IPS DF 4.7 (cell line): Measurements from ENCODE around the gene ZNF784.

Source experiments
- DNase-seq: peaks from one replicate; pipeline ENCODE4 v3.0.0-alpha.2; 2013; ENCODE audit warnings: low spot score; ENCODE audit errors: extremely low read depth

Gene ZNF784

GRCh38 chr19:55643003-55643886 is 18.9 kb upstream of the ZNF784 start, which contains the start of gene ZNF581:
Gene ZNF581 (plus strand): TSS chr19:55643649. CDS start chr19:55644572, 923 bp downstream.
- no peak for DNase-seq

- no peak for DNase-seq
These were observed 18.0 kb upstream of the ZNF784 start for GRCh38 chr19:55642153-55643002.

- DNase-seq, result no peak
These were observed 17.2 kb upstream of the ZNF784 start for GRCh38 chr19:55641426-55642152.

DNA sequence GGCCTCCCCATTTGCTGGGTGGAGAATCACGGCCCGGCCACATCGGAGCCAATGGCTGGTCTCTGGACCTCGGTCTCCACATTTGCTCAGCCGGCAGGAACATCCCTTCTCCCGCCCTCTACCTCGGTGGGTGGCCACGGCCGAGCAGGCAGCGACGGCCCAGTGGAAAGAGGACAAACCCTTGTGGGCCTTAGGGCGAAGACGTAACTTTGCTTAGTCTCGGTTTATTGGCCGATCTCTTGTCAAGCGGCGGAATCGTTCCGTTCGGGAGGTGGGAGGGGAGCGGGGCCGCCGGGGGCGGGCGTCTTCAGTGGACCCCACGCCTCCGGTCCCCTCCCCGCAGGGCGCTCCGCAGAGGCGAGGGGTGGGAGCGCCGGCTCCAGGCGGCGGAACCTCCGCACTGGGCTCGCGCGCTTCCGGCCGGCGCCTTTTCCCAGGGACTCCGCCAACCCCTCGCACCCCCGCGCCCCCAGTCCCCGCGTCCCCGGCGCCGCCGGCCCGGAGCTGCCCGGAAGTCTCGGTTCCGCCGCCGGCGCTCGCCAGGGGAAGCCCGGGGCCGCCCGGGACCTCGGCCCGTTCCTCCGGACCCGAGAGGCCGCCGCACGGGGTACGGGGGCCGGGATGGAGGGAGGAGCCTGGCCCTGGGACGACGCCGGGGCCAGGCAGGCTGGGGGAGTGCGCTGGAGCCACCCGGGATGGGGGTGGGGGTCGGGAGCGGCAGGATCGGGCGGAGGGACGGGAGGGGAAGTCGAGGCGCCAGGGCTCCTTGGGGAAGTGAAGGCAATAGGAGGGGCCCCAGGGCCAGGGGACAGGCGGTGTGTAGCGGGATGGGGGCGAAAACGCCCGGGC is 16.4 kb upstream of the ZNF784 start, which contains the start of gene ZNF580:
TSS of gene ZNF580 (plus strand) at position 426 of the 849 bp plus-strand sequence. CDS start 1,507 bp downstream, outside the sequence.
- DNase-seq, result no peak

- DNase-seq, result no peak
These were observed 15.7 kb upstream of the ZNF784 start for GRCh38 chr19:55640043-55640576.

GRCh38 chr19:55638864-55639359 is 14.5 kb upstream of the ZNF784 start:
- DNase-seq, result no peak

GRCh38 chr19:55637534-55637933 is 13.2 kb upstream of the ZNF784 start:
- DNase-seq, result no peak

DNA sequence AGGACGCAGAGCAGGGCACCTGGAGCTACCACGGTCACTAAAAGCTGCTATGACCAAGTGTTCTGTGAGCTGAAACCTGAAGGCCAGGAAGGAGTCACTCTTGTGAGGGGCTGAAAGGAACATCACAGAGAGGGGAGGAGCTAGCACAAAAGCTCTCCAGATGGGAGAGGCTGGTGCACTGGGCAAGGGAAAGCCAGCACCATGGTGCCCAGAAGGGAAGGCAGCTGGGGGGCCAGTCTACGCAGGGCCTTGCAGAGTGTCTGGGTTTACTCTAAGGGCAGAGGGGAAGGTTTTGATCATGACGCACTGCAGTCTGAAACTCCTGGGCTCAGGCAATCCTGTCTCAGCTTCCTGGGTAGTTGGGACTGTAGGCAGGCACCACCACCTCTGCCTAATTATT is 12.4 kb upstream of the ZNF784 start:
- no peak for DNase-seq

- DNase-seq, result no peak
These were observed 11.6 kb upstream of the ZNF784 start for GRCh38 chr19:55635856-55636440.

- DNase-seq, result no peak
These were observed 11.0 kb upstream of the ZNF784 start for GRCh38 chr19:55635334-55635717.

DNA sequence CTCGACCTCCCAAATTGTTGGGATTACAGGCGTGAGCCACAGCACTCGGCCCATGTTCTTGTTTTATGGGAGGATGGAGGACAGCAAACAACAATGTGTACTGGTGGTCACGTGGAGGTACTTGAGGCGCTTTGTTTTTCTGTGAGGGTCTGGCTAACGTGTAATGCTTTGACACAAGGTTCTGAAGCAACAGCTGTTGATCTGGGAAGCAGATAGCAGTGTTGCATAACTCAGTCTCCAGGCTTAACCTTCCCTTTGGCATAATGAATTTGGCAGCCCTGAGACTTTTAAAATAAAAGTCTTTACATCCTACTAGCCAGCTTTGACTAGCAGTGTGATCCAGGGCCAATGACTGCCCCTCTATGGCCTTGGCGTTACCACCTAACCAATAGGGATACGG is 9.5 kb upstream of the ZNF784 start:
- no peak for DNase-seq

DNA sequence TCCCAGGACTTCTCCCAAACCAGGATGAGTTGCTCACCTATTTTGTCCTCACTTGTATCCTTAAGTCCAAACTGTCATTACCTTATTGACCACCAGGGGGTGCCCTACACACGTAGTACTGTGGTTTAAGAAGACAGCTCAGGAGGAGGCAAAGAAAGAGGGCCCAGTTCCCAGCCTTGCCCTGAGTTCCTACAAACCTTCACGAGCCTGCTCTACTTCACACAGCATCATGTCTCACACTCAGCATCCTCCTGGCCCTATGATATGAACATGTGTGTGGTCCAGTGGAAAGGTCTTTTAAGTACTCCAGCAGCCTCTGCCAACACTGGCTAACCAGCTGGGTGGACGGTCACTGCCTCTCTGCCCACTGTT is 8.1 kb upstream of the ZNF784 start:
- no peak for DNase-seq

DNA sequence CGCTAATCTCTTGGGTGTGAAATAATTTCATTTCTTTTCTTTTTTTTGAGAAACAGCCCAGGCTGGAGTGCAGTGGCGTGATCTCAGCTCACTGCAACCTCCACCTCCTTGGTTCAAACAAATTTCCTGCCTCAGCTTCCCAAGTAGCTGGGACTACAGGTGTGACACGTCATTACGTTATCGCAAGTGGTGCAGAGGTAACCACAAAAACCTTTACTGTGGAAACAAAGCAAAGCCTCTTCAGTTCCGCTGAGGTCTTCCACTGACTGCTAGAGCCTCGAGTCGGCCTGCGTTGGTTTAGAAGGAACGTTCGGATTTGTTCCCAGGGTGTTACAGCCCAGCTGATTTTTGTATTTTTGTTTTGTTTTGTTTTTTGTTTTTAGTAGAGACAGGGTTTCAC is 2.0 kb upstream of the ZNF784 start:
- DNase-seq, result no peak

- no peak for DNase-seq
These were observed 599 bp upstream of the ZNF784 start for GRCh38 chr19:55625004-55625326.

DNA sequence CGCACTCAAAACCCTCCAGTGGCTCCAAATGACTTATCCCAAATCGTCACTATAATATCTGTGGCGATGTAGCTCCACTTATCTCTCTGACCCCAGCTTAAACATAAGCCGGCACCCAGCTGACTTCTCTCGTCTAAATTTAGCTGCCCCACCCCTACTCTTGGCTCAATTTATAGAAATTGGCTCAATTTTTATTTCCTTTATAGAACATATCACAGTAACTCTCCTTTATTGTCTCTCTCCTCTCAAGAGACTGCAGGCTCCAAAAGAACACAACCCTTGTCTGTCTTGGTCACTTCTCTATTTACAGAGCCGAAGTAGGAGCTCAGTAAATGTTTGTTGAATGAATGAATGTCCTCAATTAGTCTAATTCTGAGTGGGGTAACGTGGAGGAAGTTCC is 805 bp downstream of the ZNF784 start:
- DNase-seq, result no peak

DNA sequence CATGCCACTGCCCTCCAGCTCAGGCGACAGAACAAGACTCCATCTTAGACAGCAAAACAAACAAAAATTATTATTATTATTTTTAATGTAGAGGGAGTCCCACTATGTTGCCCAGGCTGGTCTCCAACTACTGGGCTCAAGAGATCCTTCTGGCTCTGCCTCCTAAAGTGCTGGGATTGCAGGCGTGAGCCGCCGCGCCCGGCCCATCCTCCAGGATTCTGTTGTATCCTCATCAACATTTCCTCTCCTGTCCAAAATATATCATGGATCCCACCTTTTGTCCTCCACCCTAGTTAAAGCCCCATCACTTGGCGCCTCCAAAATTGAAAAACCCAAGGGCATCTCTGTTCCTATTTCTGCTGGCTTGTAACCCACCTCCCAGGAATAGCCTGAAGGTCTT is 1.2 kb downstream of the ZNF784 start:
- no peak for DNase-seq

DNA sequence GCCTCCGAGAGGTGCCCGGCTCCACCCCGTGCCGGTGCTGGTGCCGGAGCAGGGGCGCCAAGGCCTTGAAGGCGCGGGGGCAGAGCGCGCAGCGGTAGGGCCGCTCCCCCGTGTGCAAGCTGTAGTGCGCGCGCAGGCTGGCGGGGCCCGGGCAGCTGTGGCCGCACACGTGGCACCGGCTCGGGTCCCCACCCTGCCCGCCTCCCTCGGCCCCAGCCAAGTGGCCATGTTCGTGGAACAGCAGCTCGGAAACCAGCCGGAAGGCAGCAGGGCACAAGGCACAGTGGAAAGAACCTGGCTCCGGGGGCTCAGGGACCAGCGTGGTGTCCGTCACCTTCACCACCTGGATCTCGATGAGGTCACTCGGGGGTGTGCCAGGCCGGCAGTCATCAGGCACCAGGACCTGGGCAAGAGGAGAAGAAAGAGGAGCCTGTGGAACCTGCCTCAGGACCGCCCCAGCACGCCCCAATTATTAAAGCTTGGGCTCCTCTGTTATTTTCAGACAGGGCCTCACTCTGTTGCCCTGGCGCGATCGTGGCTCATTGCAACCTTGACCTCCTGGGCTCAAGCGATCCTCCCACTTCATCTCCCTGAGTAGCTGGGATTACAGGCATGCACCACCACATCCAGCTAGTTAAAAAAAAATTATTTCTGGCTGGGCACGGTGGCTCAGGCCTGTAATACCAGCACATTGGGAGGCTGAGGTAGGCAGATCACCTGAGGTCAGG is 2.0 kb downstream of the ZNF784 start:
- no peak for DNase-seq

- DNase-seq, result no peak
These were observed 2.6 kb downstream of the ZNF784 start for GRCh38 chr19:55621673-55622231.

DNA sequence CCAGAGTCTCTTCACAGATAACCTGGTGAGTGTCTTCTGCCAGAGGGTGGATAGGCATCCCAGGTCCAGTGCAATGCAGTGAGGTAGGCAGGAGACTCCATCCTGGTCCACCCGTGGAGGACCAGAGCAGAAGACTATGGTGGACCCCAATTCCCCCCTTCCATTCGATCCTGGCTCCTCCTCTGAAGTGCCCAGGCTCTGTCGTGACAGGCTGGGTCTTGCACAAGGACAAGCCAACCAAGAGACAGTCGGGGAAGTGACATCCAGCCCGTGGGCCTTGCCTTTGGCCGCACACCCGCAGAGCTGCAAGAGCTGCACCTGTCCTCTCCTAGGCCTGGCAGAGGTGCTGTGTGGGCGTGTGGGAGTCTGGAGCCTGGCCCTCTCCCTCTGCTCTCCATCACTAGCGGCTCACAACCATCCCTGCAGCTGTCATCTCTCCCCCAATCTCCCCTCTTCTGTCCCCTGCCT is 3.1 kb downstream of the ZNF784 start:
- no peak for DNase-seq
